Large intestine (tissue), 3 donors: Measurements from ENCODE around the gene PRPF6. TPM values are rescaled to one million over a fixed set of nuclear protein-coding genes. Genes with fewer than 3 reads are reported as not detected.

Experiments
- DNase-seq, 2 donors: peaks; one replicate each; pipeline versions ENCODE4 v3.0.0 to v3.0.0-alpha.2; 2013
- H3K27ac ChIP-seq: one replicate; pipeline ENCODE4 v1.5.1; 2013; ENCODE audit warnings: low read length
- H3K27me3 ChIP-seq: 2 replicates; pipeline ENCODE4 v1.6.1; 2013; ENCODE audit warnings: low read length; ENCODE audit not compliant: control insufficient read depth, insufficient read depth
- H3K36me3 ChIP-seq: 2 replicates; pipeline ENCODE4 v1.6.1; 2013; ENCODE audit warnings: low read length; ENCODE audit not compliant: control insufficient read depth, insufficient read depth
- H3K4me1 ChIP-seq: one replicate; pipeline ENCODE4 v1.6.1; 2013; ENCODE audit warnings: low read length; ENCODE audit not compliant: control insufficient read depth, insufficient read depth
- H3K4me3 ChIP-seq: one replicate; pipeline ENCODE4 v1.5.1; 2013; ENCODE audit warnings: low read length
- H3K9me3 ChIP-seq: one replicate; pipeline ENCODE4 v1.6.1; 2013; ENCODE audit warnings: mild to moderate bottlenecking, low read depth, low read length, moderate library complexity; ENCODE audit not compliant: control insufficient read depth
- WGBS: methylation state at CpG from one replicate; pipeline ENCODE4 v1.1.5; 2013; ENCODE audit warnings: low lambda C conversion rate; ENCODE audit not compliant: insufficient coverage; 5-methylcytosine and 5-hydroxymethylcytosine counted together
- polyA plus RNA-seq: library from polyadenylated mRNA; unstranded; fragments of 120-200 nt; gene quantifications from one replicate; pipeline ENCODE4 v1.2.1, GENCODE V29; 2013

The PRPF6 gene
- polyA plus RNA-seq, 1 donor, result 59.7 TPM

- no peaks in the 10 kb centered on the region for H3K9me3 ChIP-seq
- WGBS, result no CpG with 5 or more reads among the region's 5 CpGs
- peaks cover 25% of the 10 kb centered on the region for H3K4me1 ChIP-seq
- H3K27ac ChIP-seq, result peak overlapping the region; percentile 84
- no peaks in the 10 kb centered on the region for H3K36me3 ChIP-seq
- peak overlapping the region; percentile 49 for H3K4me3 ChIP-seq
- DNase-seq, result no peak
- peaks cover 9% of the 10 kb centered on the region for H3K27me3 ChIP-seq
These were observed 81.3 kb downstream of the PRPF6 start for GRCh38 chr20:64062276-64062595.

GRCh38 chr20:64062596-64063388 is 81.9 kb downstream of the PRPF6 start, which contains the start of gene TCEA2:
TCEA2 (plus strand) TSS chr20:64063198; CDS start chr20:64063313, 115 bp downstream.
- peak within 1 kb of the TSS; percentile 84 for H3K27ac ChIP-seq
- peak; percentile 97 to 98 for DNase-seq
- no peaks in the 10 kb centered on the region for H3K9me3 ChIP-seq
- peak within 1 kb of the TSS; percentile 85 for H3K4me3 ChIP-seq
- no peaks in the 10 kb centered on the region for H3K36me3 ChIP-seq
- WGBS, result no CpG with 5 or more reads among the region's 85 CpGs
- H3K27me3 ChIP-seq, result peaks cover 5% of the 10 kb centered on the region
- H3K4me1 ChIP-seq, result peaks cover 25% of the 10 kb centered on the region

- no CpG with 5 or more reads among the region's 51 CpGs for whole genome bisulfite sequencing
- peak in 1 of 2 donors; percentile 59 for DNase-seq
- Histone ChIP-seq H3K4me3 (peak overlapping the region; percentile 85), H3K4me1 (peaks cover 25% of the 10 kb centered on the region), H3K27ac (no peak overlapping the region), H3K36me3 (no peaks in the 10 kb centered on the region), H3K27me3 (peaks cover under 1% of the 10 kb centered on the region), H3K9me3 (no peaks in the 10 kb centered on the region)
These were observed 82.6 kb downstream of the PRPF6 start for GRCh38 chr20:64063389-64064144.

DNA sequence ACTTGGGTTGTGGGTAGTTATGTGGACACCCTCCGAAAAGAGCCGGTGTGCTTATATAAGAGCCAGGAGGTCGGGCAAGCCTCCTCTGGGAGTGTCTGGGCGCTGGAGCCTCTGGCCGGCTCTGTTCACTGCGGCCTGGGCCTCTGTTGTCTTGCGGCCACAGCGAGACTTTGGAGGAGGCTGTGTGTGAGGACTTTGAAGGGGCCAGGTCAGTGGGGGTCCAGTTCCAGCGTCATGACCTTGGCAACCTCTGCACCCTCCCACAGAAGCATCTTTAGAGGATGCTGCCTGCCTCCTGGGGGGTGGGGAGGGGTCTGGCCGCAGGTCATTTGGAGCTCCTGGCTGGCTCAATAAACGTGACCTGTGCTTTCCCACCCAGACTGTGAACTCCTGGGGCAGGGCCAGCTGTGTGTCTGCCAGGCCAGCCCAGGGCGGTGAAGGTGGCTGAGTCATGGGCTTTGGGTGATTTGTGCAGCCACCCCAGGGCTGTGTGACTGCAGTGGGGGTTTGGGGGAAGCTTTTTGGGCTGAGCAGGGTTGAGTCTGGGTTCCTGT is 83.3 kb downstream of the PRPF6 start:
- no peak for DNase-seq

GRCh38 chr20:64065062-64065973 is 84.4 kb downstream of the PRPF6 start:
- DNase-seq, result no peak
- Histone ChIP-seq H3K4me1 (peaks cover 25% of the 10 kb centered on the region), H3K27me3 (no peaks in the 10 kb centered on the region), H3K4me3 (no peak overlapping the region), H3K9me3 (no peaks in the 10 kb centered on the region), H3K36me3 (no peaks in the 10 kb centered on the region), H3K27ac (no peak overlapping the region)
- no CpG with 5 or more reads among the region's 27 CpGs for WGBS

More for the DNA sequence above, 83.3 kb downstream of the PRPF6 start:
- no peaks in the 10 kb centered on the region for H3K9me3 ChIP-seq
- no peaks in the 10 kb centered on the region for H3K27me3 ChIP-seq
- H3K36me3 ChIP-seq, result no peaks in the 10 kb centered on the region
- H3K4me3 ChIP-seq, result peak overlapping the region; percentile 85
- H3K27ac ChIP-seq, result no peak overlapping the region
- no CpG with 5 or more reads among the region's 12 CpGs for WGBS
- H3K4me1 ChIP-seq, result peaks cover 25% of the 10 kb centered on the region

DNA sequence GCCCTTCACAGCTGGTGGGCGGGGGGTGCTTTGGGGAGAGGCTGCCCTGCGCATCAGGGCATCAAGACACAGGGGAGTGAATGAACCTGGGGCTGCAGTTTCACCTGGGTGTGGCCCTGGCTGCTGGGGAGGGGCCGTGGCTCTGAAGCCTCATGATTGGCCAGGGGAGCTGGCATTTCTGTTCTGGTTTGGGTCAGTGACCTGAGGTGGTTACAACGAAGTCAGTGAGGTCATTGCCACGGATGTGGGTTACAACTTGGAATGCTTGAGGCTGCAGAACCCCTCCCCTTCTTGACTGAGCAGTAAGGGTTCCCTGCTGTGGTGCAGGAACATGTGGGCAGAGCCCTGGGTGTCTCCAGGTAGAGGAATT is 85.0 kb downstream of the PRPF6 start:
- H3K27me3 ChIP-seq, result no peaks in the 10 kb centered on the region
- no CpG with 5 or more reads among the region's 5 CpGs for WGBS
- no peaks in the 10 kb centered on the region for H3K36me3 ChIP-seq
- no peak overlapping the region for H3K27ac ChIP-seq
- peak in 1 of 2 donors; percentile 49 for DNase-seq
- H3K4me1 ChIP-seq, result peaks cover 25% of the 10 kb centered on the region
- H3K9me3 ChIP-seq, result no peaks in the 10 kb centered on the region
- no peak overlapping the region for H3K4me3 ChIP-seq

DNA sequence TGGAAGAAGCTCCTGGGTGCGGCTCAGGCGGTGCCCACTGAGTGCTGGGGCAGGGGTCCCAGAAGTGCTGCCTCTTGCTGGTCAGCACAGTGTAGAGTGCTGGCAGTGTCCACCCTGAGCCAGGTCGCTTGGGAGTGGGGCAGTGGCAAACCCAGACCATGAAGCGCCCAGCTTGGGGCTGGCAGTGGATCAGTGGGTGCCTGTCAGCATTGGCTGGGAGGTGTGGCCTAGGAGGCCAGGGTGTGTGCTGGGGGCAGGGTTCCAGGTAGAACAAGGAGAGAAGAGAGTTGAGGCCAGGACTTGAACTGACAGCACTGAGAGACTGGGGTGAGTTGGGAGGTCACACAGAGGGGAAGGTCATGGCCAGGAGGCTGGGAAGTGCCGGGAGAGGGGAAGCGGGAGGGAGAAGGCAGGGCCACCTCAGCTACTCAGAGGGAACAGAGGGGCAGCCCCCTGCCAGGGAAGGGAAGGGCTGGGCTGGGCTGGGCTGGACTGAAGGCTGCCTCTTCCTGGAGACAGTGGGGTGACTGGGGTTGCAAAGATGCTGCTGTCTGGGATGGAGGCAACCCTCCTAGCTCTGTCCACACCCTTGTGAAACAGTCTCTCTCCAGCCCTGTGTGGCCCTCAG is 86.2 kb downstream of the PRPF6 start:
- no CpG with 5 or more reads among the region's 6 CpGs for WGBS
- Histone ChIP-seq H3K27me3 (no peaks in the 10 kb centered on the region), H3K4me1 (peaks cover 23% of the 10 kb centered on the region), H3K4me3 (no peak overlapping the region), H3K27ac (no peak overlapping the region), H3K36me3 (no peaks in the 10 kb centered on the region), H3K9me3 (no peaks in the 10 kb centered on the region)
- no peak for DNase-seq

- WGBS, result no CpG with 5 or more reads among the region's 12 CpGs
- Histone ChIP-seq H3K36me3 (no peaks in the 10 kb centered on the region), H3K27me3 (no peaks in the 10 kb centered on the region), H3K4me1 (peaks cover 18% of the 10 kb centered on the region), H3K9me3 (no peaks in the 10 kb centered on the region), H3K4me3 (no peak overlapping the region), H3K27ac (no peak overlapping the region)
- DNase-seq, result no peak
These were observed 86.9 kb downstream of the PRPF6 start for GRCh38 chr20:64067733-64068307.

- DNase-seq, result no peak
- WGBS, result no CpG with 5 or more reads among the region's 12 CpGs
- Histone ChIP-seq H3K4me1 (peaks cover 18% of the 10 kb centered on the region), H3K36me3 (no peaks in the 10 kb centered on the region), H3K9me3 (no peaks in the 10 kb centered on the region), H3K27ac (no peak overlapping the region), H3K4me3 (no peak overlapping the region), H3K27me3 (no peaks in the 10 kb centered on the region)
These were observed 87.7 kb downstream of the PRPF6 start for GRCh38 chr20:64068386-64069208.
